Right atrium auricular region (tissue), 2 donors: ENCODE measurements around the gene DLEC1. TPM values are rescaled to one million over a fixed set of nuclear protein-coding genes. Genes with fewer than 3 reads are reported as not detected.

Experiments used
- DNase-seq: peaks from one replicate; pipeline ENCODE4 v3.0.0-alpha.2; 2019; ENCODE audit warnings: low spot score
- H3K27ac ChIP-seq, 2 donors: fragments of 200-600 bp; sonication (generic); 1 replicate in 1 of 2; 2 replicates in 1 of 2; pipeline ENCODE4 v1.5.1; 2016 to 2019
- H3K27me3 ChIP-seq, 2 donors: fragments of 200-600 bp; sonication (generic); one replicate each; pipeline versions ENCODE4 v1.5.1 to v1.6.0; 2017 to 2019
- H3K36me3 ChIP-seq: fragments of 200-600 bp; sonication (generic); one replicate; pipeline ENCODE4 v1.5.1; 2016
- H3K4me1 ChIP-seq, 2 donors: fragments of 200-600 bp; sonication (generic); one replicate each; pipeline versions ENCODE4 v1.5.1 to v1.6.0; 2017 to 2019
- H3K4me3 ChIP-seq, 2 donors: fragments of 200-600 bp; sonication (generic); 1 replicate in 1 of 2; 2 replicates in 1 of 2; pipeline ENCODE4 v1.5.1; 2017 to 2019; ENCODE audit warnings: mild to moderate bottlenecking in 1 of 2, moderate library complexity in 1 of 2
- H3K9me3 ChIP-seq, 2 donors: fragments of 200-600 bp; sonication (generic); one replicate each; pipeline ENCODE4 v1.5.1; 2019
- CTCF ChIP-seq, 2 donors: fragments of 200-600 bp; sonication (generic); IDR thresholded peaks; one replicate each; pipeline ENCODE4 v1.5.1; 2019; ENCODE audit warnings: antibody characterized with exemption in 2 of 2
- total RNA-seq, 2 donors: library from RNA; depleted of rRNA; stranded (reverse); fragments of >200 nt; gene quantifications; one replicate each; pipeline ENCODE4 v1.1.0, GENCODE V29; 2016

Gene DLEC1
- total RNA-seq, 2 donors from 2014 or later: 0.22 to 0.35 TPM

GRCh38 chr3:38040401-38040800 is 1.4 kb downstream of the DLEC1 start:
- Histone ChIP-seq H3K4me1 (peaks cover 0 to 18% of the 10 kb centered on the region in 2 donors), H3K9me3 (no peaks in the 10 kb centered on the region), H3K36me3 (no peaks in the 10 kb centered on the region), H3K4me3 (no peak overlapping the region), H3K27ac (no peak overlapping the region), H3K27me3 (no peaks in the 10 kb centered on the region)
- no peak for DNase-seq
- TF ChIP-seq CTCF (IDR thresholded peaks at IDR 0.05): no peak

GRCh38 chr3:38043486-38043885 is 4.5 kb downstream of the DLEC1 start:
- no peak for DNase-seq
- H3K9me3 ChIP-seq: no peaks in the 10 kb centered on the region
- TF ChIP-seq CTCF (IDR thresholded peaks at IDR 0.05): no peak
- H3K36me3 ChIP-seq: no peaks in the 10 kb centered on the region
- H3K27ac ChIP-seq: no peak overlapping the region
- H3K4me1 ChIP-seq: peaks cover 0 to 18% of the 10 kb centered on the region in 2 donors
- H3K4me3 ChIP-seq: no peak overlapping the region
- H3K27me3 ChIP-seq: no peaks in the 10 kb centered on the region

GRCh38 chr3:38046027-38046426 is 7.0 kb downstream of the DLEC1 start:
- Histone ChIP-seq H3K27me3 (no peaks in the 10 kb centered on the region), H3K4me1 (peaks cover 0 to 10% of the 10 kb centered on the region in 2 donors), H3K4me3 (no peak overlapping the region), H3K36me3 (no peaks in the 10 kb centered on the region), H3K27ac (no peak overlapping the region), H3K9me3 (no peaks in the 10 kb centered on the region)
- no peak for DNase-seq
- TF ChIP-seq CTCF (IDR thresholded peaks at IDR 0.05): no peak

- no peaks in the 10 kb centered on the region for H3K9me3 ChIP-seq
- H3K27me3 ChIP-seq: no peaks in the 10 kb centered on the region
- H3K4me1 ChIP-seq: peaks cover 0 to 10% of the 10 kb centered on the region in 2 donors
- TF ChIP-seq CTCF (IDR thresholded peaks at IDR 0.05): no peak
- no peak overlapping the region for H3K4me3 ChIP-seq
- no peak overlapping the region for H3K27ac ChIP-seq
- H3K36me3 ChIP-seq: no peaks in the 10 kb centered on the region
- DNase-seq: no peak
Measured at GRCh38 chr3:38046821-38047220, 7.8 kb downstream of the DLEC1 start.

DNA sequence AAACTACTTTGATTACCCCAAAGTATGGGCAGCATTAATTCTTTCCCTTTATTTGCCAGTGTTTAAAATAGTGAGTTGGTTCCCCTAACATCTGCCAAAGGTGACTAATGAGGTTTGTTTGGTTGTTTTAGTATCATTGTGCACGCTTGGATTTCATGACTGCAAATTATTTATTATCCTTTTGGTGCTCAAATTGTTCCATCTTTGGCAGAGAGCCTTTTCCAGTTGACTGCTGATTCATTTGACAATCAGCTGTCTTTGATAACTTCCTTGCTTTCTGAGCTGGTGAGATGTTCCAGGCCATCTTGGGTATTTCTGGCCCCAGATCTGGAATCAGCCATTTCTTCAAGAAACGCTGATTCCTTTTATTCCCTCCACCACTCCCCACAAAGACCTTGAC is 8.9 kb downstream of the DLEC1 start:
- H3K36me3 ChIP-seq: no peaks in the 10 kb centered on the region
- H3K27me3 ChIP-seq: no peaks in the 10 kb centered on the region
- no peaks in the 10 kb centered on the region for H3K9me3 ChIP-seq
- no peak for DNase-seq
- H3K27ac ChIP-seq: no peak overlapping the region
- no peak for TF ChIP-seq CTCF (IDR thresholded peaks at IDR 0.05)
- H3K4me1 ChIP-seq: peaks cover 0 to 10% of the 10 kb centered on the region in 2 donors
- no peak overlapping the region for H3K4me3 ChIP-seq

GRCh38 chr3:38049358-38050126 is 10.5 kb downstream of the DLEC1 start:
- Histone ChIP-seq H3K9me3 (no peaks in the 10 kb centered on the region), H3K4me3 (no peak overlapping the region), H3K27me3 (no peaks in the 10 kb centered on the region), H3K4me1 (peaks cover 0 to 10% of the 10 kb centered on the region in 2 donors), H3K36me3 (no peaks in the 10 kb centered on the region), H3K27ac (no peak overlapping the region)
- DNase-seq: no peak
- no peak for TF ChIP-seq CTCF (IDR thresholded peaks at IDR 0.05)
